C4-2B (cell line): ENCODE results near the gene STX8.

Experiments
- H3K27ac ChIP-seq: fragments of 450-650 bp; 2 replicates; pipeline ENCODE4 v1.5.1; 2017
- CTCF ChIP-seq: fragments of 450-650 bp; conservative IDR thresholded peaks from 2 replicates; pipeline ENCODE4 v1.5.1; 2017; ENCODE audit warnings: mild to moderate bottlenecking
- ZFX ChIP-seq: fragments of 450-650 bp; IDR thresholded peaks from 2 replicates; pipeline ENCODE4 v1.6.1; 2017

STX8 gene

GRCh38 chr17:9488556-9488955 is 87.1 kb downstream of the STX8 start:
- TF ChIP-seq ZFX (no peak), CTCF (no peak)
- H3K27ac ChIP-seq = no peak overlapping the region

GRCh38 chr17:9487406-9487805 is 88.2 kb downstream of the STX8 start:
- TF ChIP-seq ZFX (no peak), CTCF (no peak)
- no peak overlapping the region for H3K27ac ChIP-seq

GRCh38 chr17:9484789-9485188 is 90.8 kb downstream of the STX8 start:
- no peak for TF ChIP-seq ZFX
- TF ChIP-seq CTCF = no peak
- H3K27ac ChIP-seq = no peak overlapping the region

- TF ChIP-seq CTCF = no peak
- TF ChIP-seq ZFX = no peak
- H3K27ac ChIP-seq = no peak overlapping the region
These were observed 95.7 kb downstream of the STX8 start for GRCh38 chr17:9479964-9480363.

GRCh38 chr17:9478889-9479288 is 96.7 kb downstream of the STX8 start:
- TF ChIP-seq CTCF (no peak), ZFX (no peak)
- H3K27ac ChIP-seq = no peak overlapping the region

GRCh38 chr17:9475101-9475658 is 100.4 kb downstream of the STX8 start:
- TF ChIP-seq ZFX = no peak
- H3K27ac ChIP-seq = no peak overlapping the region

GRCh38 chr17:9473711-9474110 is 101.9 kb downstream of the STX8 start:
- TF ChIP-seq CTCF (no peak), ZFX (no peak)
- no peak overlapping the region for H3K27ac ChIP-seq

- no peak overlapping the region for H3K27ac ChIP-seq
- TF ChIP-seq CTCF (no peak), ZFX (no peak)
These were observed 103.1 kb downstream of the STX8 start for GRCh38 chr17:9472541-9472940.
